Measurements from ENCODE around the gene PIGQ. TPM values are rescaled to one million over a fixed set of nuclear protein-coding genes. Genes with fewer than 3 reads are reported as not detected.
A peak's percentile ranks its signal among the peaks of the same experiment; 100 is the strongest.

PIGQ gene
- total RNA-seq, 1 experiment from 2014 or later: 58.0 TPM

GRCh38 chr16:630815-631405, 61.1 kb downstream of the PIGQ start, which contains the start of gene WFIKKN1:
Gene WFIKKN1 (plus strand): TSS chr16:630985. CDS start chr16:631254, 269 bp downstream.
- no peak within 1 kb of the TSS for H3K23ac ChIP-seq (ENCODE audit: insufficient read length, low read depth, low read length)
- no peaks in the 10 kb centered on the region for H3K79me1 ChIP-seq (ENCODE audit: insufficient read depth, low read depth, low read length, poor library complexity, severe bottlenecking)
- no peak within 1 kb of the TSS for H4K5ac ChIP-seq (ENCODE audit: insufficient read length, low read depth, low read length)
- no peak within 1 kb of the TSS for H3T11ph ChIP-seq (ENCODE audit: low read length)
- no peak within 1 kb of the TSS for H4K91ac ChIP-seq (ENCODE audit: insufficient read length, low read depth, low read length)
- peaks cover 6 to 30% of the 10 kb centered on the region in 2 experiments; a peak in 3 of 4 replicates for H3K4me1 Mint-ChIP-seq
- peaks cover 2% of the 10 kb centered on the region; the same call in 1 of the 2 replicates for H3K79me2 ChIP-seq (ENCODE audit: insufficient read depth, low read length)
- H3K18ac ChIP-seq (ENCODE audit: insufficient read length, low read depth, low read length): peak within 1 kb of the TSS; percentile 67
- DNase-seq: peak; percentile 92
- H3K27ac Mint-ChIP-seq: peak within 1 kb of the TSS; percentile 57 to 83 (median 67); a peak in 3 of 7 replicates
- H3K56ac ChIP-seq (ENCODE audit: insufficient read length, low read depth, low read length): no peak within 1 kb of the TSS
- peak within 1 kb of the TSS; percentile 71 for H3K14ac ChIP-seq (ENCODE audit: insufficient read depth, low read length)
- H3K9me3 ChIP-seq (ENCODE audit: control insufficient read depth, low read depth, low read length): no peaks in the 10 kb centered on the region
- no peaks in the 10 kb centered on the region for H3K27me3 Mint-ChIP-seq (ENCODE audit: low read depth)
- no peak within 1 kb of the TSS for H2AFZ ChIP-seq (ENCODE audit: low read length)
- H3K4me3 Mint-ChIP-seq: peak within 1 kb of the TSS; percentile 47 to 70
- no peaks in the 10 kb centered on the region for H3K9me3 Mint-ChIP-seq
- no peak within 1 kb of the TSS for H2BK12ac ChIP-seq (ENCODE audit: insufficient read length, low read depth, low read length)
- no peak within 1 kb of the TSS for H2BK15ac ChIP-seq (ENCODE audit: low read depth, low read length)
- no peak within 1 kb of the TSS for H3K9ac ChIP-seq (ENCODE audit: extremely low read depth, insufficient read length, low read length)
- H3K4me2 ChIP-seq (ENCODE audit: insufficient read depth, insufficient read length, low read length): peak within 1 kb of the TSS; percentile 16
- H4K8ac ChIP-seq (replicated peaks; ENCODE audit: insufficient read length, low read depth, low read length): no peak within 1 kb of the TSS
- no peak within 1 kb of the TSS for H2BK20ac ChIP-seq (ENCODE audit: low read depth, low read length, poor library complexity, severe bottlenecking)
- H3K27me3 ChIP-seq (ENCODE audit: insufficient read depth, low read length): no peaks in the 10 kb centered on the region
- WGBS (ENCODE audit: extremely low coverage, insufficient read length, low lambda C conversion rate): no CpG with 5 or more reads among the region's 23 CpGs
- peaks cover 0 to 12% (median 0%) of the 10 kb centered on the region in 3 experiments; a peak in 4 of 7 replicates for H3K36me3 Mint-ChIP-seq (ENCODE audit: insufficient read depth in 1 of 3, low read depth in 3 of 3)
- H3K4me1 ChIP-seq (ENCODE audit: insufficient read depth, low read length): no peaks in the 10 kb centered on the region; the same call in 1 of the 2 replicates
- no peaks in the 10 kb centered on the region for H4K20me1 ChIP-seq (ENCODE audit: control insufficient read depth, insufficient read depth, insufficient read length)
- TF ChIP-seq CTCF (conservative IDR thresholded peaks at IDR 0.05): no peak
- H2BK5ac ChIP-seq (ENCODE audit: insufficient read length, low read length): no peak within 1 kb of the TSS
- no peak within 1 kb of the TSS for H3K4ac ChIP-seq (ENCODE audit: low read depth, low read length)
- H3K23me2 ChIP-seq (ENCODE audit: insufficient read length, low read depth, low read length, poor library complexity, severe bottlenecking): peaks cover 12% of the 10 kb centered on the region
- no peak within 1 kb of the TSS for H2AK5ac ChIP-seq (ENCODE audit: insufficient read length, low read length)
- H2BK120ac ChIP-seq (ENCODE audit: low read depth, low read length, poor library complexity, severe bottlenecking): no peak within 1 kb of the TSS
- H3K27ac ChIP-seq (ENCODE audit: insufficient read length, low read depth, low read length): no peak within 1 kb of the TSS
